Right atrium auricular region (tissue), 2 donors: ENCODE data around the gene FNDC5. TPM values are rescaled to one million over a fixed set of nuclear protein-coding genes. Genes with fewer than 3 reads are reported as not detected.

ENCODE experiments used
- DNase-seq: peaks from one replicate; pipeline ENCODE4 v3.0.0-alpha.2; 2019; ENCODE audit warnings: low spot score
- H3K27ac ChIP-seq, 2 donors: fragments of 200-600 bp; sonication (generic); 1 replicate in 1 of 2; 2 replicates in 1 of 2; pipeline ENCODE4 v1.5.1; 2016 to 2019
- H3K27me3 ChIP-seq, 2 donors: fragments of 200-600 bp; sonication (generic); one replicate each; pipeline versions ENCODE4 v1.5.1 to v1.6.0; 2017 to 2019
- H3K36me3 ChIP-seq: fragments of 200-600 bp; sonication (generic); one replicate; pipeline ENCODE4 v1.5.1; 2016
- H3K4me1 ChIP-seq, 2 donors: fragments of 200-600 bp; sonication (generic); one replicate each; pipeline versions ENCODE4 v1.5.1 to v1.6.0; 2017 to 2019
- H3K4me3 ChIP-seq, 2 donors: fragments of 200-600 bp; sonication (generic); 1 replicate in 1 of 2; 2 replicates in 1 of 2; pipeline ENCODE4 v1.5.1; 2017 to 2019; ENCODE audit warnings: mild to moderate bottlenecking in 1 of 2, moderate library complexity in 1 of 2
- H3K9me3 ChIP-seq, 2 donors: fragments of 200-600 bp; sonication (generic); one replicate each; pipeline ENCODE4 v1.5.1; 2019
- CTCF ChIP-seq, 2 donors: fragments of 200-600 bp; sonication (generic); IDR thresholded peaks; one replicate each; pipeline ENCODE4 v1.5.1; 2019; ENCODE audit warnings: antibody characterized with exemption in 2 of 2
- total RNA-seq, 2 donors: library from RNA; depleted of rRNA; stranded (reverse); fragments of >200 nt; gene quantifications; one replicate each; pipeline ENCODE4 v1.1.0, GENCODE V29; 2016

Gene FNDC5
- total RNA-seq, 2 donors from 2014 or later: 68.3 to 112 TPM

DNA sequence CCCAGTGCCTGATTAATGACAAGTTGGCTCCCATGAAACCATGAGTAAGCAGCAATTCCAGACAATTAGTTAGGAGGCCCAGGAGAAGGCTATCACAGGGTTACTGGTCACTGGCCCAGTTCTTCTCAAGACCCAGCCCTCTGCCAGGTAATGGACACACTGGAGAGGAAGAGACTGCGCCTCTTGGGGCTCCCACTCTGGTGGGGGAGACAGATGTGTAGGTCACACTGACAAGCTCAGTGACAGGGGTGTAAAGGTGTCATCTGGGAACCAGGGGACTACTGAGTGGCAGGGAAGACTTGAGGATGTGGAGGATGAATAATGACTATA is 20.5 kb upstream of the FNDC5 start:
- Histone ChIP-seq H3K27ac (no peak overlapping the region), H3K9me3 (no peaks in the 10 kb centered on the region), H3K4me1 (peaks cover 0 to 20% of the 10 kb centered on the region in 2 donors), H3K36me3 (no peaks in the 10 kb centered on the region), H3K4me3 (no peak overlapping the region), H3K27me3 (peaks cover 0 to 16% of the 10 kb centered on the region in 2 donors)
- TF ChIP-seq CTCF (IDR thresholded peaks at IDR 0.05): no peak
- DNase-seq: no peak

- peaks cover 0 to 21% of the 10 kb centered on the region in 2 donors for H3K27me3 ChIP-seq
Measured at GRCh38 chr1:32890516-32891240, 20.0 kb upstream of the FNDC5 start.

GRCh38 chr1:32889731-32890278 is 19.1 kb upstream of the FNDC5 start:
- no peaks in the 10 kb centered on the region for H3K36me3 ChIP-seq
- H3K27ac ChIP-seq: no peak overlapping the region
- H3K9me3 ChIP-seq: no peaks in the 10 kb centered on the region
- H3K27me3 ChIP-seq: peaks cover 0 to 23% of the 10 kb centered on the region in 2 donors
- H3K4me3 ChIP-seq: no peak overlapping the region
- no peak for DNase-seq
- peaks cover 0 to 24% of the 10 kb centered on the region in 2 donors for H3K4me1 ChIP-seq
- no peak for TF ChIP-seq CTCF (IDR thresholded peaks at IDR 0.05)

More at GRCh38 chr1:32890516-32891240, 20.0 kb upstream of the FNDC5 start:
- Histone ChIP-seq H3K4me3 (no peak overlapping the region), H3K9me3 (no peaks in the 10 kb centered on the region), H3K27ac (no peak overlapping the region), H3K4me1 (peaks cover 0 to 24% of the 10 kb centered on the region in 2 donors), H3K36me3 (no peaks in the 10 kb centered on the region)
- DNase-seq: no peak
- TF ChIP-seq CTCF (IDR thresholded peaks at IDR 0.05): no peak

DNA sequence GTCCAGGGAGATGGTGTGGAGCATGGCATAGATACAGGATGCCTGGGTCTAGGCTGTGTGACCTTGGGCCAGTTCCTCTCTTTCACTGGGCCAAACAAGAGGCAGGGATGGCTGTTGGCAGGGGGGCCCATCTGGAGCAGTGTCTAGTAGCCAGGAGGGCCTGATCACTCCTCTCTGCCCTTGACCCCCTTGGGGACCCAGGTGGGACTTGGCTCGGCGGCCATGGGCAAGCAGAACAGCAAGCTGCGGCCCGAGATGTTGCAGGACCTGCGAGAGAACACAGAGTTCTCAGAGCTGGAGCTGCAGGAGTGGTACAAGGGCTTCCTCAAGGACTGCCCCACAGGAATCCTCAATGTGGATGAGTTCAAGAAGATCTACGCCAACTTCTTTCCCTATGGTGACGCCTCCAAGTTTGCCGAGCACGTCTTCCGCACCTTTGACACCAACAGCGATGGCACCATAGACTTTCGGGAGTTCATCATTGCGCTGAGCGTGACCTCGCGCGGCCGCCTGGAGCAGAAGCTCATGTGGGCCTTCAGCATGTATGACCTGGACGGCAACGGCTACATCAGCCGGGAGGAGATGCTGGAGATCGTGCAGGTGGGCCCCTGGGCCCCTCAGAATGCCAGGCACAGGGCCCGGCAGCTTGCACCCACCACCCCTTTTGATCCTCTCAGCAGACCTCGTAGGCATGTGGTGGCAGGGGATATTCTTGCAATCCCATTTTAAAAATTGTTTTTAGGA is 18.1 kb upstream of the FNDC5 start:
- H3K27me3 ChIP-seq: peaks cover 0 to 21% of the 10 kb centered on the region in 2 donors
- H3K9me3 ChIP-seq: no peaks in the 10 kb centered on the region
- H3K27ac ChIP-seq: no peak overlapping the region
- TF ChIP-seq CTCF (IDR thresholded peaks at IDR 0.05): no peak
- H3K4me1 ChIP-seq: peaks cover 0 to 23% of the 10 kb centered on the region in 2 donors
- H3K4me3 ChIP-seq: no peak overlapping the region
- H3K36me3 ChIP-seq: no peaks in the 10 kb centered on the region
- no peak for DNase-seq

DNA sequence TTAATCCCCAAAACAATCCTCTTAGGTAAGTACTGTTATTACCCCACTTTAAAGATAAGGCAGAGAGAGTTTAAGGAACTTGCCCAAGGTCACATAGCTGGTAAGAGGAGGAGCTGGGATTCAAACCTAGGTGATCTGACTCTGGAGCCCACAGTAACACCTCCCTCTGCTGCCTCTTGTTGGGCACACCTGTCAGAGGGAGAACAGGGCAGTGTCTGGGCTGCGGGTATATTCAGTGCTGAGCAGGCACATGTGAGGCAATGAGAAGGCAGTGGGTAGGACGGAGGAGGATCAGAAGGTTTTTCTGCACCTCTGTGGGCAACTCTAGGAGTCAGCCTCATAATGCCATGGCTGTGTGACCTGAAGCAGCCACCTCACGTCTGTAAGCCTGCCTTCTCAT is 17.4 kb upstream of the FNDC5 start:
- peaks cover 0 to 19% of the 10 kb centered on the region in 2 donors for H3K27me3 ChIP-seq
- no peak overlapping the region for H3K4me3 ChIP-seq
- H3K36me3 ChIP-seq: no peaks in the 10 kb centered on the region
- H3K4me1 ChIP-seq: peaks cover 0 to 16% of the 10 kb centered on the region in 2 donors
- H3K27ac ChIP-seq: no peak overlapping the region
- no peaks in the 10 kb centered on the region for H3K9me3 ChIP-seq
- DNase-seq: no peak
- no peak for TF ChIP-seq CTCF (IDR thresholded peaks at IDR 0.05)
